Neural progenitor cell (in vitro differentiated cells): Measurements from ENCODE around the gene PRCC.

Experiments used
- CTCF ChIP-seq: fragments of 200-600 bp; sonication (generic); IDR thresholded peaks from 2 replicates; pipeline ENCODE4 v1.5.1; 2017; ENCODE audit warnings: antibody characterized with exemption, mild to moderate bottlenecking
- EZH2 ChIP-seq: fragments of 200-600 bp; sonication (generic); IDR thresholded peaks from 2 replicates; pipeline ENCODE4 v1.6.1; 2017; ENCODE audit warnings: antibody characterized with exemption, mild to moderate bottlenecking, moderate library complexity

- TF ChIP-seq CTCF: no peak
- TF ChIP-seq EZH2: no peak
These were observed 48.7 kb downstream of the PRCC start for GRCh38 chr1:156815961-156816422.
